HEK293 (cell line): ENCODE results near the gene SLC38A10.

Experiments
- CTCF ChIA-PET: fragments of 350-600 bp; formaldehyde crosslinking; extraction: SDS; loops from one replicate; lab custom pipeline; 2021; ENCODE audit warnings: antibody characterized with exemption; lab: Yijun Ruan, JAX
- POLR2A ChIA-PET: fragments of 300-600 bp; formaldehyde crosslinking; extraction: SDS; loops from one replicate; lab custom pipeline; 2020; ENCODE audit warnings: antibody characterized with exemption, inconsistent platforms; lab: Yijun Ruan, JAX
- H3K27ac ChIP-seq: fragments of 200-500 bp; sonication (Bioruptor generic); 2 replicates; pipeline ENCODE4 v1.5.1; 2014; ENCODE audit warnings: low read depth, low read length, control low read depth, inconsistent platforms; ENCODE audit errors: extremely low read depth
- H3K36me3 ChIP-seq, 2 experiments: fragments of 200-500 bp in 1 of 2; sonication (Bioruptor generic) in 1 of 2; 1 replicate in 1 of 2; 2 replicates in 1 of 2; pipeline ENCODE4 v1.5.1; 2014 to 2017; ENCODE audit warnings: inconsistent platforms in 2 of 2, low read length in 2 of 2; ENCODE audit not compliant: control insufficient read depth in 2 of 2, insufficient read depth in 1 of 2
- H3K4me1 ChIP-seq: fragments of 200-500 bp; sonication (Bioruptor generic); 2 replicates; pipeline ENCODE4 v1.5.1; 2014; ENCODE audit warnings: mild to moderate bottlenecking, low read length, inconsistent platforms; ENCODE audit not compliant: control insufficient read depth, insufficient read depth
- H3K4me3 ChIP-seq: 2 replicates; pipeline ENCODE4 v1.5.1; 2011; ENCODE audit warnings: low read depth, mild to moderate bottlenecking, control low read depth, low read length, moderate library complexity
- H3K9me3 ChIP-seq: fragments of 200-500 bp; sonication (Bioruptor generic); 2 replicates; pipeline ENCODE4 v1.5.1; 2014; ENCODE audit warnings: low read depth, low read length, inconsistent platforms; ENCODE audit not compliant: control insufficient read depth, insufficient read depth
- ATF2 ChIP-seq: fragments of 450-650 bp; formaldehyde crosslinking; IDR thresholded peaks from 2 replicates; pipeline ENCODE4 v1.5.1; 2016; ENCODE audit warnings: missing biosample characterization, missing genetic modification characterization, low read depth
- CTCF ChIP-seq: fragments of 450-650 bp; formaldehyde crosslinking; IDR thresholded peaks from 2 replicates; pipeline ENCODE4 v1.5.1; 2016; ENCODE audit warnings: missing biosample characterization, missing genetic modification characterization
- GFI1B ChIP-seq: fragments of 450-650 bp; formaldehyde crosslinking; IDR thresholded peaks from 2 replicates; pipeline ENCODE4 v1.5.1; 2016; ENCODE audit warnings: missing biosample characterization, missing genetic modification characterization
- GLIS1 ChIP-seq: fragments of 450-650 bp; formaldehyde crosslinking; IDR thresholded peaks from 2 replicates; pipeline ENCODE4 v1.5.1; 2016; ENCODE audit warnings: missing biosample characterization, missing genetic modification characterization
- PRDM6 ChIP-seq: fragments of 450-650 bp; formaldehyde crosslinking; IDR thresholded peaks from 2 replicates; pipeline ENCODE4 v1.5.1; 2017; ENCODE audit warnings: missing biosample characterization, missing genetic modification characterization
- ZBTB7A ChIP-seq: fragments of 450-650 bp; formaldehyde crosslinking; IDR thresholded peaks from 2 replicates; pipeline ENCODE4 v1.5.1; 2016; ENCODE audit warnings: low read depth, missing biosample characterization, missing genetic modification characterization
- ZBTB8A ChIP-seq: fragments of 450-650 bp; formaldehyde crosslinking; IDR thresholded peaks from 2 replicates; pipeline ENCODE4 v1.5.1; 2016; ENCODE audit warnings: missing biosample characterization, missing genetic modification characterization
- ZNF132 ChIP-seq: fragments of 450-650 bp; formaldehyde crosslinking; IDR thresholded peaks from 2 replicates; pipeline ENCODE4 v1.5.1; 2017; ENCODE audit warnings: missing biosample characterization, missing genetic modification characterization, borderline replicate concordance
- ZNF138 ChIP-seq: fragments of 450-650 bp; formaldehyde crosslinking; IDR thresholded peaks from 2 replicates; pipeline ENCODE4 v1.5.1; 2016; ENCODE audit warnings: missing biosample characterization, missing genetic modification characterization, borderline replicate concordance
- ZNF148 ChIP-seq: fragments of 450-650 bp; formaldehyde crosslinking; IDR thresholded peaks from 2 replicates; pipeline ENCODE4 v1.5.0; 2017; ENCODE audit warnings: missing biosample characterization, missing genetic modification characterization, borderline replicate concordance
- ZNF174 ChIP-seq: fragments of 450-650 bp; formaldehyde crosslinking; IDR thresholded peaks from 2 replicates; pipeline ENCODE4 v1.5.0; 2017; ENCODE audit warnings: missing biosample characterization, mild to moderate bottlenecking, missing genetic modification characterization
- ZNF433 ChIP-seq: fragments of 450-650 bp; formaldehyde crosslinking; IDR thresholded peaks from 2 replicates; pipeline ENCODE4 v1.5.1; 2016; ENCODE audit warnings: missing biosample characterization, missing genetic modification characterization, low read depth
- ZNF558 ChIP-seq: fragments of 450-650 bp; formaldehyde crosslinking; IDR thresholded peaks from 2 replicates; pipeline ENCODE4 v1.5.1; 2016; ENCODE audit warnings: missing biosample characterization, missing genetic modification characterization
- ZNF624 ChIP-seq: fragments of 450-650 bp; formaldehyde crosslinking; IDR thresholded peaks from 2 replicates; pipeline ENCODE4 v1.5.1; 2017; ENCODE audit warnings: missing biosample characterization, missing genetic modification characterization
- ZNF768 ChIP-seq: fragments of 450-650 bp; formaldehyde crosslinking; IDR thresholded peaks from 2 replicates; pipeline ENCODE4 v1.5.1; 2018; ENCODE audit warnings: missing biosample characterization, mild to moderate bottlenecking, missing genetic modification characterization
- ZSCAN16 ChIP-seq: fragments of 450-650 bp; formaldehyde crosslinking; IDR thresholded peaks from 2 replicates; pipeline ENCODE4 v1.5.1; 2016; ENCODE audit warnings: missing biosample characterization, missing genetic modification characterization
- ZSCAN23 ChIP-seq: fragments of 450-650 bp; formaldehyde crosslinking; IDR thresholded peaks from 2 replicates; pipeline ENCODE4 v1.5.1; 2016; ENCODE audit warnings: missing biosample characterization, missing genetic modification characterization
- TF ChIP-seq, protein P1 (sequence below): fragments of 450-650 bp; formaldehyde crosslinking; IDR thresholded peaks from 2 replicates; pipeline ENCODE4 v1.5.1; 2016; ENCODE audit warnings: missing biosample characterization, missing genetic modification characterization
- TF ChIP-seq, protein P2 (sequence below): fragments of 450-650 bp; formaldehyde crosslinking; IDR thresholded peaks from 2 replicates; pipeline ENCODE4 v1.5.1; 2016; ENCODE audit warnings: missing biosample characterization, missing genetic modification characterization

Gene SLC38A10

DNA sequence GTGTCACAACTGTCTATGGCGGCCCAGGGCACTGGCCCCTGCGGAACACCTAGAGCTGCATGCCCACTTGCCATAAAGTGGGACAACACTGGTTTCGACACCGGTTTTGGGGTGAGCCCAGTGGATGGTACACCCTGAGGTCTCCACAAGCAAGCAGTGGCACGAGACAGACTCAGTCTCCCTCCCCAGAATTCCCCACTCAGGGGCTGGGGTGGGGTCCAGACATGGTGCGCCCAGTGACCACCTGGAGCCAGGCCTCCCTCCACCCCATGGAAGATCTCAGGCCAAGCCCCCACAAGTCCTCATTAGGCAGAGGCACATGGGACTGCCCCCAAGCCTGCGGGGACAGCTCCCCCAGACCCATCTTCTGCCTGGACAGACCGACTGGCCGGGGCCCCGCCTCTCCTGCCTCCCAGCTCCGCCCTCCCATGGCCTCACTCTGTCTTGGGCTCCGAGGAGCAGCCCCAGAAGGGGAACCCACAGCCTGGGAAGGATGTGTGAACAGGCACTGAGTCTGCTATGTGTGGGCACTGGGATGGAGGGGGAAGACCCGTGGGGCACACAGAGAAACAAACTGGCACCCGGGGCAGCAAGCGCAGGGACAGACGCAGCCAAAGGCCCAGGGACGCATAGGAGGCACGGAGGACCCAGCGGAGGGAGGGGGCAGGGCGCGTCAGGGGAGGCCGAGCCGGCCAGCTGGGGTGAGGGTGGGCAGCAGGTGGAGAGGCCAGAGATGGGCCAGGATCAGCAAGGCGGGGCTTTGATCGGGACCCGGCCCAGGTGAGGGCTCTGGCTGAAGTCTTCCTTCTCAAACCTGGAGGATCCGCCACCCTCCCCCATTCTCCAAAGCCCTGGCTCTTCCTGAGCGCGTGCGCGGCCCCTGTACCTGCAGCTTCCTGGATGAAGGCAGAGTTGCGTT lies 59.0 kb downstream of the SLC38A10 start:
- Histone ChIP-seq H3K9me3 (no peaks in the 10 kb centered on the region), H3K4me3 (no peak overlapping the region), H3K36me3 (peaks cover 3 to 49% of the 10 kb centered on the region in 2 experiments; a peak in 2 of 3 replicates), H3K27ac (no peak overlapping the region), H3K4me1 (peaks cover 8% of the 10 kb centered on the region)
- ChIA-PET CTCF (interaction anchor here (0.6 kb wide), 1 partner anchor 106 kb away, joined by 5 read pairs; no protein-coding TSS in a partner anchor), POLR2A (no interaction called here)
- TF ChIP-seq PRDM6 (tag by site-specific recombination) (no peak), ZNF132 (tag by site-specific recombination) (no peak), ZNF433 (tag by site-specific recombination) (no peak), ZNF138 (no peak), ZNF558 (tag by site-specific recombination) (no peak), GFI1B (tag by site-specific recombination) (no peak), ZNF174 (tag by site-specific recombination) (no peak), ATF2 (tag by site-specific recombination) (no peak), ZSCAN16 (tag by site-specific recombination) (no peak), GLIS1 (tag by site-specific recombination) (no peak), ZNF624 (tag by site-specific recombination) (no peak), ZSCAN23 (tag by site-specific recombination) (no peak), ZBTB7A (tag by site-specific recombination) (no peak), ZBTB8A (tag by site-specific recombination) (no peak), ZNF768 (tag by site-specific recombination) (no peak), CTCF (tag by site-specific recombination) (no peak), ZNF148 (tag by site-specific recombination) (no peak)
- TF ChIP-seq, protein P1, sequence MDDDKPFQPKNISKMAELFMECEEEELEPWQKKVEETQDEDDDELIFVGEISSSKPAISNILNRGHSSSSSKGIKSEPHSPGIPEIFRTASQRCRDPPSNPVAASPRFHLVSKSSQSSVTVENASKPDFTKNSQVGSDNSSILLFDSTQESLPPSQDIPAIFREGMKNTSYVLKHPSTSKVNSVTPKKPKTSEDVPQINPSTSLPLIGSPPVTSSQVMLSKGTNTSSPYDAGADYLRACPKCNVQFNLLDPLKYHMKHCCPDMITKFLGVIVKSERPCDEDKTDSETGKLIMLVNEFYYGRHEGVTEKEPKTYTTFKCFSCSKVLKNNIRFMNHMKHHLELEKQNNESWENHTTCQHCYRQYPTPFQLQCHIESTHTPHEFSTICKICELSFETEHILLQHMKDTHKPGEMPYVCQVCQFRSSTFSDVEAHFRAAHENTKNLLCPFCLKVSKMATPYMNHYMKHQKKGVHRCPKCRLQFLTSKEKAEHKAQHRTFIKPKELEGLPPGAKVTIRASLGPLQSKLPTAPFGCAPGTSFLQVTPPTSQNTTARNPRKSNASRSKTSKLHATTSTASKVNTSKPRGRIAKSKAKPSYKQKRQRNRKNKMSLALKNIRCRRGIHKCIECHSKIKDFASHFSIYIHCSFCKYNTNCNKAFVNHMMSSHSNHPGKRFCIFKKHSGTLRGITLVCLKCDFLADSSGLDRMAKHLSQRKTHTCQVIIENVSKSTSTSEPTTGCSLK (tag by site-specific recombination), result no peak
- TF ChIP-seq, protein P2, sequence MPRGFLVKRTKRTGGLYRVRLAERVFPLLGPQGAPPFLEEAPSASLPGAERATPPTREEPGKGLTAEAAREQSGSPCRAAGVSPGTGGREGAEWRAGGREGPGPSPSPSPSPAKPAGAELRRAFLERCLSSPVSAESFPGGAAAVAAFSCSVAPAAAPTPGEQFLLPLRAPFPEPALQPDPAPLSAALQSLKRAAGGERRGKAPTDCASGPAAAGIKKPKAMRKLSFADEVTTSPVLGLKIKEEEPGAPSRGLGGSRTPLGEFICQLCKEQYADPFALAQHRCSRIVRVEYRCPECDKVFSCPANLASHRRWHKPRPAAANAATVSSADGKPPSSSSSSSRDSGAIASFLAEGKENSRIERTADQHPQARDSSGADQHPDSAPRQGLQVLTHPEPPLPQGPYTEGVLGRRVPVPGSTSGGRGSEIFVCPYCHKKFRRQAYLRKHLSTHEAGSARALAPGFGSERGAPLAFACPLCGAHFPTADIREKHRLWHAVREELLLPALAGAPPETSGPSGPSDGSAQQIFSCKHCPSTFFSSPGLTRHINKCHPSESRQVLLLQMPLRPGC (tag by site-specific recombination), result no peak
- TF ChIP-seq, all 188 proteins: peak for 0
